Cardiac fibroblast (primary cell): ENCODE data around the gene ZNF582.
A peak's percentile ranks its signal among the peaks of the same experiment; 100 is the strongest.

Experiments used
- DNase-seq, 2 donors: peaks; one replicate each; pipeline versions ENCODE4 v3.0.0 to v3.0.0-alpha.2; 2010; ENCODE audit warnings: low read depth in 2 of 2
- H3K4me3 ChIP-seq, 2 donors: replicated peaks in 1 of 2; 1 replicate in 1 of 2; 2 replicates in 1 of 2; pipeline ENCODE4 v1.5.1; 2011; ENCODE audit warnings: low read depth in 2 of 2, low read length in 2 of 2, mild to moderate bottlenecking in 2 of 2, moderate library complexity in 1 of 2
- TF ChIP-seq, protein P1 (sequence below): IDR thresholded peaks from one replicate; pipeline ENCODE4 v1.5.1; 2011; ENCODE audit warnings: low read depth, mild to moderate bottlenecking, low read length, inconsistent platforms

Gene ZNF582

DNA sequence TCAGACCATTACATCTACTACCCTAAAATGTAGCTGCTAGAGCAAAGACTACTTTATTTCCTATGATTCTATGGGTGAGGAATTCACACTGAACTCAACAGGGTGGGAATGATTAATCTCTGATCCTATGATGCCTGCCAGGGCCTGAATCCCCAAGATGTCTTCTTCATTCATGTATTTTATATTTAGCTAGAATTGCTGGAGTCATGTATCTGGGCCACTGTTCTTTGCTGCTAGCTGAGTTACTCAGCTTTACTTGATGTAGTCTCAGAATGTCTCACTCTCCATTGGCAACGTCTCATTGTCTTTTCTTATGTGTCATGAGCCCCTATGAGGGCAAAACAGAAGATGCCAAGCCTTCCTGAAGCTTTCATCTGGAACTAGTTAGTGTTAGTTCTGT, 21.1 kb downstream of the ZNF582 start:
- no peak overlapping the region for H3K4me3 ChIP-seq
- peak in 1 of 2 donors; percentile 20 for DNase-seq
- TF ChIP-seq, protein P1, sequence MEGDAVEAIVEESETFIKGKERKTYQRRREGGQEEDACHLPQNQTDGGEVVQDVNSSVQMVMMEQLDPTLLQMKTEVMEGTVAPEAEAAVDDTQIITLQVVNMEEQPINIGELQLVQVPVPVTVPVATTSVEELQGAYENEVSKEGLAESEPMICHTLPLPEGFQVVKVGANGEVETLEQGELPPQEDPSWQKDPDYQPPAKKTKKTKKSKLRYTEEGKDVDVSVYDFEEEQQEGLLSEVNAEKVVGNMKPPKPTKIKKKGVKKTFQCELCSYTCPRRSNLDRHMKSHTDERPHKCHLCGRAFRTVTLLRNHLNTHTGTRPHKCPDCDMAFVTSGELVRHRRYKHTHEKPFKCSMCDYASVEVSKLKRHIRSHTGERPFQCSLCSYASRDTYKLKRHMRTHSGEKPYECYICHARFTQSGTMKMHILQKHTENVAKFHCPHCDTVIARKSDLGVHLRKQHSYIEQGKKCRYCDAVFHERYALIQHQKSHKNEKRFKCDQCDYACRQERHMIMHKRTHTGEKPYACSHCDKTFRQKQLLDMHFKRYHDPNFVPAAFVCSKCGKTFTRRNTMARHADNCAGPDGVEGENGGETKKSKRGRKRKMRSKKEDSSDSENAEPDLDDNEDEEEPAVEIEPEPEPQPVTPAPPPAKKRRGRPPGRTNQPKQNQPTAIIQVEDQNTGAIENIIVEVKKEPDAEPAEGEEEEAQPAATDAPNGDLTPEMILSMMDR, result no peak

DNA sequence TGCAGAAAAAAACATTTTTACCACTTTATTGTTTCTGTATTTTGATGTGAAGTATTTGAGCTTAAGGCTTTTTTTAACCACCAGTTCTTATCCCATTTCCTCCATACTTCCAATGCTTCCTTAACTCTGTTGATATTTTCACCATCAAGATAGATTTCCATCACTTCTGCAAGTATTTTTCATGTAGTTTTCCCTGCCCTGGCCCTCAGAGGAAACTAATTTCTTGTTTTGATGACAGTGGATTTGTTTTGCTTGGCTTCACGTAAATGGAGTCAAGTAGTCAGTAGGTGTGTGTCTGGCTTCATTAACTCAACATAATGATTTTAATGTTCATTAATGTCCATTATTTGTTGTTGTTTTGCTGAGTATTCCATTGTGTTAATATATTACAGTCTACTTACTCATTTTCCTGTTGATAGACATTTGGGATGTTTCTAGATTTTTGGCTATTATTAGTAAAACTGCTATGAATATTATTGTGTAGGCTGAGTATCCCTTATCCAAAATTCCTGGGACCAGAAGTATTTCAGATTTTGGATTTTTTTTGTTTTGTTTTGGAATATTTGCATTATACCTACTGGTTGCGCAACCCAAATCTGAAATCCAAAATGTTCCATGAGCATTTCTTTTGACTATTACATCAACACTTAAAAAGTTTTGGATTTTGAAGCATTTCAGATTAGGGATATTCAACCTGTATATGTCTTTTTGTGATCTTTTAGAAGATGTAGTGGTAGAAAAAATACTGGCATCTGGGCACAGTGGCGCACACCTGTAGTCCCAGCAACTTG, 23.3 kb downstream of the ZNF582 start:
- TF ChIP-seq, protein P1, result no peak
- DNase-seq, result no peak

DNA sequence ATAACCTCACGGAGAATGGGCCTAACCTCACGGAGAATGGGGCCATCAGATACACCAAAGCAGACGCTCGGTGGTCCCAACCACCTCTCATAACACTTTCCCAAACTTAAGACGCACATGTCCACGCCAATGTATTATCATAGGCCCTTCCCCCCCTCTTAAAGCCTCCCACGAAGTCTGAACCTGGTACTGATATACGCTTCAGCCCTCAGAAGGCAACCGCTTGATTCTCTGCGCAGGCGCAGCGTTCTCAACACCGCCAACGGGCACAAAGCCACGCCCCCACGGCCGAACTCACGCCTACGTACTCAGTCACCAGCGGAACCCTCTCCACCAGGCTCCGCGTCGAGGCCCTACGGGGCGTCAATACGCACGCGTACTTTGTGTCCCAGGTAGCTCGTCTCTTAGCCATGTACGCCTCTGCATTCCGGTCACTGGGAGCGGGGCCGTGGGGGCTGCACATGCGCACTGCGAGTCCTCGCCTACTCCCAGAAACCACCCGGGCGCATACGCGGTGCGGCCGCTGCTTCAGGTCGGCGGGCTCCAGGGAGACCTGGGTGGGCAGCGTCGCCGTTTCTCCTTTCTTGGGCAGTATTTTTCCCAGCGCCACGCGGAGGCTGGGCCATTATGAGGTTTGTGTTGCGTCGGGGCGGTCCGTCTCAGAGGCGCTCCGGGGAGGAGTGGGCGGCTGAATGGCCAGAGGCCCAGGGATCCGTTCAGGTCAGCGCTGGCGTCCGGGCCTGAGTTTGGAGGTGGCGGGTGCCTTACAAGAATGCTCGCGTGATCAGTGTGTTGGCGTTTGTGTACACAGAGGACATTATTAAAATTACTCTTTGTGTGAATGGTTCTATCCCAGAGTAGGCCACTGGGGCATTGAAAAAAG, 25.3 kb downstream of the ZNF582 start:
- H3K4me3 ChIP-seq, result peak overlapping the region; percentile 64 to 81
- TF ChIP-seq, protein P1, result no peak
- DNase-seq, result peak; percentile 97 to 98

More for the DNA sequence above, 23.3 kb downstream of the ZNF582 start:
- H3K4me3 ChIP-seq, result no peak overlapping the region

DNA sequence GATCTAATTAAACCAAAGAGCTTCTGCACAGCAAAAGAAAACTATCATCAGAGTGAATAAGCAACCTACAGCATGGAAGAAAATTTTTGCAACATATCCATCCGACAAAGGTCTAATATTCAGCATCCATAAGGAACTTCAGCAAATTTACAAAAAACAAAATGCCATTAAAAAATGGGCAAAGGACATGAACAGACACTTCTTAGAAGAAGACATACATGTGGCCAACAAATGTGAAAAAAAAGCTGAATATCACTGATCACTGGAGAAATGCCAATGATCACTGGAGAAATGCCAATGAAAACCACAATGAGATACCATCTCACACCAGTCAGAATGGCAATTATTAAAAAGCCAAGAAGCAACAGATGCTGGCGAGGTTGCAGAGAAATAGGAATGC, 32.5 kb downstream of the ZNF582 start:
- DNase-seq, result no peak
- TF ChIP-seq, protein P1, result no peak
- H3K4me3 ChIP-seq, result no peak overlapping the region

DNA sequence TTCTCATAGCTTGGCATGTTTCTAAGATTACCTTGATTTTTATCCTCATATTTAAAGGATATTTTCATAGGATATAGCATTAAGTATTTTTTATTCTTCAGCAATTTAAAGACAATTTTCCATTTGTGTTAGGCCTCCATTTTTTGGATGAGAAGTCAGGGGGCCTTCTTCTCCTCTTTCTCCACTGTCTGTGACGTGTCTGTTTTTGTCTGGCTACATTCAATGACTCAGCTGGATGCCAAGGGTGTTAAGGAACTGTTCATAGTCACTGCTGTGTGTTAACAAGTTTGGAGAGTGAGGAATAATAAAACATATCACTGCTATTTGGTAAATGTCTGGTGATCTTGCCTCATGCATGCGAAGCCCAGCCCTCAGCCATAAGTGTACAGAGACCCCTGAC, 36.4 kb downstream of the ZNF582 start:
- no peak overlapping the region for H3K4me3 ChIP-seq
- DNase-seq, result peak in 1 of 2 donors; percentile 34
- TF ChIP-seq, protein P1, result no peak

DNA sequence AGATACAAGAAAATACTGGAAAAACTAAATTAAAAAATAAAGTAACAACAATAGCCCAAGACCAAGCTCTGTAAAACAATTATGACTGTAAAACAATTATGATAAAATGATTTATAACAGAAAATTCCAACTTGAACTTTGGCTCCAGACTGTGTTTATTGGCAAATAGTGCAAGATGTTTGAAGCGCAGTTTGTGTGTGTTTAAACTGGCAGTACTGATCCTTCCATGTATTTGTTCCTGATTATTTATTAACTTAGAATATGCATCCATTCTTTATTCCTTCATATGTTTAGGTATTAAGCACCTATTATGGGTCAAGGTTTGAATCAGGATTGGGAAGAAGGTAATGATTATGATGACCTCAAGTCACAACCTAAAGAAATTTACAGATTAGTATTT, 37.8 kb downstream of the ZNF582 start:
- TF ChIP-seq, protein P1, result no peak

More for the DNA sequence above, 37.8 kb downstream of the ZNF582 start:
- H3K4me3 ChIP-seq, result no peak overlapping the region
- no peak for DNase-seq
